ENCODE data around the gene TAC4. TPM values are rescaled to one million over a fixed set of nuclear protein-coding genes. Genes with fewer than 3 reads are reported as not detected.

Gene TAC4
- polyA plus RNA-seq, 1 experiment: not detected

DNA sequence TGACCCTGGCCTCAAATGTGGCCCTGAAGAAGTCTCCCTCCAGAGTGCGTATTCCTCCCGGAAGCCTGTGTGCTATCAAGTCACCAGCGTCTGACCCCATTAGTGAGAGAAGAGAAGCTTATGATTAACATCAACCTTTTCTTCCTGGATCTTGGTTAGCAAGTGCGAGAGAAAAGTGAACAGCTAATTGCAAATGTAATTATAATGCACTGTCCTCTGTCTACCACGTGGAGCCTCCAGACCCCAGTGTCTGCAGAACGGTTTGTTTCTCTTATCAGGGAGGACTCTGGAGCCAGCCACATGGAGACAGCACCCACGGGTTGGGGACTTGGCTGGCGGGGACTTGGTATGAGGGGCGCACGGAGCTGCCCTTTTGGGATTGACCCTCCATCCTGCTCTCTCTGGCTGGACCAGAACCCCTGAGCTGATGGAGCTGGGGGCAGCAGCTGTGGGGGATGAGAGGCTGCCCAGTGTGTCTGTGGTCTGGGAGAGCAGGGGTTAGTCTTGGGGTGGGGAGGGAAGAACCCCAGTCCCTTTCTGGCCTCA lies 5.7 kb upstream of the TAC4 start:
- no peak for DNase-seq (ENCODE audit: low read depth)
- H3K36me3 ChIP-seq (ENCODE audit: control insufficient read depth, insufficient read depth, low read length): no peaks in the 10 kb centered on the region
- POLR2A ChIA-PET: no interaction called here
- H3K4me3 ChIP-seq (ENCODE audit: low read depth, low read length): no peak overlapping the region
- peaks cover 12% of the 10 kb centered on the region for H3K27me3 ChIP-seq (ENCODE audit: control insufficient read depth, insufficient read depth, low read length)
- CTCF ChIA-PET: interaction anchor here (1.1 to 3.8 kb wide), 4 partner anchors 144 to 296 kb away, joined by 3 to 41 read pairs (median 12); no protein-coding TSS in a partner anchor
- TF ChIP-seq, protein P1, sequence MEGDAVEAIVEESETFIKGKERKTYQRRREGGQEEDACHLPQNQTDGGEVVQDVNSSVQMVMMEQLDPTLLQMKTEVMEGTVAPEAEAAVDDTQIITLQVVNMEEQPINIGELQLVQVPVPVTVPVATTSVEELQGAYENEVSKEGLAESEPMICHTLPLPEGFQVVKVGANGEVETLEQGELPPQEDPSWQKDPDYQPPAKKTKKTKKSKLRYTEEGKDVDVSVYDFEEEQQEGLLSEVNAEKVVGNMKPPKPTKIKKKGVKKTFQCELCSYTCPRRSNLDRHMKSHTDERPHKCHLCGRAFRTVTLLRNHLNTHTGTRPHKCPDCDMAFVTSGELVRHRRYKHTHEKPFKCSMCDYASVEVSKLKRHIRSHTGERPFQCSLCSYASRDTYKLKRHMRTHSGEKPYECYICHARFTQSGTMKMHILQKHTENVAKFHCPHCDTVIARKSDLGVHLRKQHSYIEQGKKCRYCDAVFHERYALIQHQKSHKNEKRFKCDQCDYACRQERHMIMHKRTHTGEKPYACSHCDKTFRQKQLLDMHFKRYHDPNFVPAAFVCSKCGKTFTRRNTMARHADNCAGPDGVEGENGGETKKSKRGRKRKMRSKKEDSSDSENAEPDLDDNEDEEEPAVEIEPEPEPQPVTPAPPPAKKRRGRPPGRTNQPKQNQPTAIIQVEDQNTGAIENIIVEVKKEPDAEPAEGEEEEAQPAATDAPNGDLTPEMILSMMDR (IDR thresholded peaks at IDR 0.05; ENCODE audit: insufficient read depth, low read depth, low read length): no peak

DNA sequence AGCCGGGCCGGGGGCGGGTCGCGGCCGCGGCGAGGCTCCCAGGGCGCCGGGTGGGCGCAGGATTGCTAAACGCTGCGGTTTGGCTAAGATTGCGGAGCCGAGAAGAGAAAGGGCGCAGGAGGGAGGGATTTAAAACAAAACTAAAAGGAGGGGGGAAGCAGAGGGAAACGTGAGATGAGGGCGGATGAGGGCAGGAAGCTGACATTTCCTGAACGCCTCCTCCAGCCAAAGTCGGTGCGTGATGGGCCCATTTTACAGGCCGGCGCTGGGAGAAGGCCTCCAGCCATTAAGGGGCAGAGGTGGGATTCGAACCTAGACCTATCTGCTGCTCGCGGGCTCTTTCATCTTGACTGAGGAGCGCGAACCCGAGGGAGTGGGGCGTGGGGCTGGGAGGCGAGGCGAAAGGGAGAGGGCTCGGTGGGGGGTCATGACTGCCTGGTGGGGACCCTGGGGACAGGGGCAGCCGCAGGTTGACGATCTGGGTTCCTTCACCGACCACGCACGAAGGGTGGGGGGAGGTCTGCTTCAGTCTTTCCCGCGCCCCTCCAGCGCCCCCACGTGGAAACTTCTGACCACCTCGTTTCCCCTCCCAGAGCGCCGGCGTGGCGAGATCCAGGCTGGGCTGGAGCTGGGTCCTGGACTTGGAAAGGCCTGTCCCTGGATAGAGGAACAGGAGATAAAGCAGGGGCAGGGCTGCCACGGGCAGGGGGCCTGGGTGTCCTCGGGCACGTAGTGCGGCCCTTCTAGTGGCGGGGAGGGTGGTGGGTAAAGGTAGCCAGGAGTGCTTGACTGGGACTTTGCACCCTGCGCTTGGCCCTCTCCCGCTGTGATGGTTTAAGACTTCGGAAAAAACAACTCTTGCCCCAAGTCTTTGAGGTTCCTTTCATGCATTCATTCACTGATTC lies 3.8 kb upstream of the TAC4 start:
- Histone ChIP-seq H3K36me3 (ENCODE audit: control insufficient read depth, insufficient read depth, low read length) (no peaks in the 10 kb centered on the region), H3K27me3 (ENCODE audit: control insufficient read depth, insufficient read depth, low read length) (peaks cover 11% of the 10 kb centered on the region), H3K4me3 (ENCODE audit: low read depth, low read length) (peak overlapping the region; percentile 38)
- POLR2A ChIA-PET: no interaction called here
- no peak for DNase-seq (ENCODE audit: low read depth)
- TF ChIP-seq, protein P1 (IDR thresholded peaks at IDR 0.05; ENCODE audit: insufficient read depth, low read depth, low read length): peak; percentile 79
- CTCF ChIA-PET: interaction anchor here (0.6 to 3.8 kb wide), 25 partner anchors 8 to 313 kb away, joined by 3 to 41 read pairs (median 4); partner anchors contain the start of genes DLX3 and SLC35B1

DNA sequence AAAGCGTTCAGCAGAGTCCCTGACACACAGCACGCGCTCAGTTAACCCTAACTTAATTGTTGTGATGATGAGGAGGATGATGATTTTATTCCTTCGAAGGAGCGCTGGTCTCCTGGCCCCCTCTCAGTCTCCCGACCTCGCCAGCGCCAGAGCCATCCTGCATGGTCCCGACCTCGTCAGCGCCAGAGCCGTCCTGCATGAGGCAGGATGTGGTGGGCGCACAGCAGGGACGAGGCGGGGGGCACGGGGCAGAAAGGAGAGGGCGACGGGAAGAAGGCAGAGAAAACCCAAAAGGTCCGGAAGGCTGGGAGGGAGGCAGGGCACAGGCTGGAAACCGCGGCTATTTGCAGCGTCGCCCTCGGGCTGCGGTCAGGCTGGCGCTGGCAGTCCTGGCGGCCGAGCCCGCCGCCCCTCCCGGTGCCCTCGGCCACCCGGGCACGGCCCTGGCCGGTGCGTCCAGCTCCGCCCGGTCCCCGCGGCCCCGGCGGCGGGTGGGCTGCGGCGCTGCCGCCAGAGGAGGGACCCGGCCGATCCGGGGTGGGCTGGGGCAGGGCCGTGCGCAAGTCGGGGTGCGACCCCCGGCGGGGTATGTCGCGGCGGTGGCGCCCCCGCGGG lies 3.0 kb upstream of the TAC4 start:
- Histone ChIP-seq H3K4me3 (ENCODE audit: low read depth, low read length) (peak overlapping the region; percentile 38), H3K27me3 (ENCODE audit: control insufficient read depth, insufficient read depth, low read length) (peaks cover 10% of the 10 kb centered on the region), H3K36me3 (ENCODE audit: control insufficient read depth, insufficient read depth, low read length) (no peaks in the 10 kb centered on the region)
- DNase-seq (ENCODE audit: low read depth): no peak
- ChIA-PET POLR2A (no interaction called here), CTCF (interaction anchor here (0.7 to 3.8 kb wide), 17 partner anchors 9 to 294 kb away, joined by 3 to 41 read pairs (median 5); no protein-coding TSS in a partner anchor)
- TF ChIP-seq, protein P1 (IDR thresholded peaks at IDR 0.05; ENCODE audit: insufficient read depth, low read depth, low read length): no peak

DNA sequence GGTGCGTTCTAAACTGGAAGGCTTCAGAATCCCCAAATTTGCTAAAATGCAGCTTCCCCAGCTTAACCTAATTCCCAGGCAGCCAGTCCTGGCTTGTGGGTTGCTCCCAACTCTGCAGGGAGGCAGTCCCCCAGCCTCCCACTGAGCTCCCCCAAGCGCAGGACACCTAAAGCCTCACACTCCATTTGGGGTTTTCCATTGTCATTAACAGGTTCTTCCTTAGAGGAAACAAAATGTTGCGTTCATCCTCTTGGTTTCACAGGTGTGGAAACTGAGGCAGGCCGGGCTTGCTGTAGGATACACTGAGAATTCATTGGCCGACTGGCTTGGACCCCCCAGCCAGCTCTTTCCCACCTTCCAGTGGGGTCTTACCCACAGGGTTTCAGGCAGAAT lies 2.3 kb upstream of the TAC4 start:
- DNase-seq (ENCODE audit: low read depth): no peak
- H3K27me3 ChIP-seq (ENCODE audit: control insufficient read depth, insufficient read depth, low read length): peaks cover 10% of the 10 kb centered on the region
- TF ChIP-seq, protein P1 (IDR thresholded peaks at IDR 0.05; ENCODE audit: insufficient read depth, low read depth, low read length): no peak
- ChIA-PET POLR2A (no interaction called here), CTCF (interaction anchor here (0.7 to 2.4 kb wide), 6 partner anchors 9 to 293 kb away, joined by 3 to 12 read pairs (median 8); no protein-coding TSS in a partner anchor)
- H3K36me3 ChIP-seq (ENCODE audit: control insufficient read depth, insufficient read depth, low read length): no peaks in the 10 kb centered on the region
- H3K4me3 ChIP-seq (ENCODE audit: low read depth, low read length): no peak overlapping the region

DNA sequence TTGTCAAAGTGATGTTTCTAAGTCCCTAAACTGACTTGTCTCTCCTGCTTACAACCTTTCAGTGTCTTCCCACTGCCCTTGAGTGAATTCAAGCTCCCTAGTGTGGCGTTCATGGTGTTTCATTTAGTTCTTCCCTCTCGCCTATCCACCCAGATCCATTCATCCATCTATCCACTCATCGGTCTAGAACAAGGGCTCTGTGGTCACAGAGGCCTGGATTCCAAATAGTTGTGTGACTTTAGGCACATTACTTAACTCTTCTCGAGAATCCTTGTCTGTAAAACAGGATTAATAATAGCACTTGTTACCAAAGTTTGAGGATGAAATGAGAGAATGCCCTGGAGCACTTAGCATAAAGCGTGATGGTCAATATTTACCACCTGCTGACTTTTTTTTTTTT lies 870 bp upstream of the TAC4 start:
- CTCF ChIA-PET: interaction anchor here (1.6 to 3.7 kb wide), 5 partner anchors 11 to 292 kb away, joined by 4 to 17 read pairs (median 9); partner anchors contain the start of gene DLX3

More for the DNA sequence above, 870 bp upstream of the TAC4 start:
- Histone ChIP-seq H3K4me3 (ENCODE audit: low read depth, low read length) (no peak overlapping the region), H3K36me3 (ENCODE audit: control insufficient read depth, insufficient read depth, low read length) (no peaks in the 10 kb centered on the region), H3K27me3 (ENCODE audit: control insufficient read depth, insufficient read depth, low read length) (peaks cover 3% of the 10 kb centered on the region)
- no peak for DNase-seq (ENCODE audit: low read depth)
- POLR2A ChIA-PET: no interaction called here
- TF ChIP-seq, protein P1 (IDR thresholded peaks at IDR 0.05; ENCODE audit: insufficient read depth, low read depth, low read length): no peak
